Measurements from ENCODE around the gene SQSTM1. TPM values are rescaled to one million over a fixed set of nuclear protein-coding genes. Genes with fewer than 3 reads are reported as not detected.
A peak's percentile ranks its signal among the peaks of the same experiment; 100 is the strongest.

The SQSTM1 gene
- total RNA-seq, 2 experiments from 2014 or later = 58.5 to 81.1 TPM

DNA sequence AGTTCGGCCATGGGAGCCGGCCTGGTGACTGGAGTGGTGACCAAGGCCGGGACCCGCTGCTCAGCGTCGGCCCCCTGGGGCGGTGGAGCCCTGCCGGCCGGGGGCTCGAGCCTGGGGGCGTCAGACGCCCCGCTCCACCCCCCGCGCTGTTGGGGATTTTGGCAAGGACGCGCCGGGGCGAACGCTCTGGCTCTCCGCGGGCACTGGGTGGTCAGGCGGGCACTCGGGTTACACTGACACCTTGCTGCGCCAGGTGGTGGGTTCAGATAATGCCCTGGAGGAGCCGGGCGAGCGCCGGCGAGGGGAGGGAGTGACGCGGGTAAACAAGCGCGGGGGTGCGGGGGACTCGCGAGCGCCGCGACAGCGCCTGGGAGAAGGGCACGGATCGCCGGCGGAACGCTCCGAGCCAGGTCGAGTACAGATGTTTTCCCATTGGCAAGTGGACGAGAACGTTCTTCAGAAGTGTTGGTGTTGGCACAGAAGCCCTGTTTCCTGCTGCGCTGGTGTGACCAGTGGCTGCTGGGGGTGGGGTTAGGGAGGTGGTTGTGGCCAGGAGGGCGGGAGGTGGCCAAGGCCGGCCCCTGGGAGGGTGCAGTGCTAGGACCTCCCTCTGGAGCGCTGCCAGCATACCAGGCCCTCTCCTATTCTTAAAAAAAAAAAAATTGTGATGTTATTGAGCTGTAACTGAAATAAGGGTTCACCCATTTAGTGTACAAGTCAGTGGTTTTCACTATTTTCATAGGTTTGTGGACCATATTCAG is 773 bp downstream of the SQSTM1 start:
- Histone ChIP-seq H3K4me2 (ENCODE audit: low read length) (peak overlapping the region; percentile 95), H3K79me2 (ENCODE audit: insufficient read depth, low read depth, low read length) (peaks cover 22% of the 10 kb centered on the region; the same call in 1 of the 2 replicates), H3K9me2 (ENCODE audit: insufficient read depth, low read length) (no peaks in the 10 kb centered on the region), H3K9me3 (ENCODE audit: low read length) (no peaks in the 10 kb centered on the region), H4K20me1 (ENCODE audit: insufficient read depth, low read length) (peaks cover 4% of the 10 kb centered on the region; the same call in 1 of the 2 replicates), H3K27ac (ENCODE audit: low read depth, low read length, poor library complexity, severe bottlenecking) (peak overlapping the region; percentile 59), H2AFZ (ENCODE audit: low read length) (no peak overlapping the region), H3K4me3 (ENCODE audit: low read depth, low read length, poor library complexity, severe bottlenecking) (peak overlapping the region; percentile 99), H3K4me1 (ENCODE audit: insufficient read depth, low read length, poor library complexity, severe bottlenecking) (peaks cover 32% of the 10 kb centered on the region), H3K36me3 (ENCODE audit: insufficient read depth, low read length) (peaks cover 37% of the 10 kb centered on the region)
- ChIA-PET CTCF (ENCODE audit: unreplicated experiment) (no interaction called here), POLR2A (interaction anchor here (0.5 to 1.3 kb wide), 4 partner anchors 10 to 147 kb away, joined by 4 to 6 read pairs (median 4); no protein-coding TSS in a partner anchor)
- DNase-seq (ENCODE audit: low spot score) = peak; percentile 80
- intact Hi-C loops (cut with micrococcal nuclease; ENCODE audit: unreplicated experiment) = loop anchor here (10.0 kb wide), 1 partner anchor 673 kb away; the partner anchor contains the start of gene CNOT6
- TF ChIP-seq EZH2phosphoT487 (IDR thresholded peaks at IDR 0.05; ENCODE audit: borderline replicate concordance, low read depth, low read length) = no peak
- TF ChIP-seq, protein P1, sequence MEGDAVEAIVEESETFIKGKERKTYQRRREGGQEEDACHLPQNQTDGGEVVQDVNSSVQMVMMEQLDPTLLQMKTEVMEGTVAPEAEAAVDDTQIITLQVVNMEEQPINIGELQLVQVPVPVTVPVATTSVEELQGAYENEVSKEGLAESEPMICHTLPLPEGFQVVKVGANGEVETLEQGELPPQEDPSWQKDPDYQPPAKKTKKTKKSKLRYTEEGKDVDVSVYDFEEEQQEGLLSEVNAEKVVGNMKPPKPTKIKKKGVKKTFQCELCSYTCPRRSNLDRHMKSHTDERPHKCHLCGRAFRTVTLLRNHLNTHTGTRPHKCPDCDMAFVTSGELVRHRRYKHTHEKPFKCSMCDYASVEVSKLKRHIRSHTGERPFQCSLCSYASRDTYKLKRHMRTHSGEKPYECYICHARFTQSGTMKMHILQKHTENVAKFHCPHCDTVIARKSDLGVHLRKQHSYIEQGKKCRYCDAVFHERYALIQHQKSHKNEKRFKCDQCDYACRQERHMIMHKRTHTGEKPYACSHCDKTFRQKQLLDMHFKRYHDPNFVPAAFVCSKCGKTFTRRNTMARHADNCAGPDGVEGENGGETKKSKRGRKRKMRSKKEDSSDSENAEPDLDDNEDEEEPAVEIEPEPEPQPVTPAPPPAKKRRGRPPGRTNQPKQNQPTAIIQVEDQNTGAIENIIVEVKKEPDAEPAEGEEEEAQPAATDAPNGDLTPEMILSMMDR (conservative IDR thresholded peaks at IDR 0.05; ENCODE audit: low read length) = 0 out of 2 replicates have a peak, but pooled peaks have one; percentile 24
- no TSS peak for BruUV-seq (replicated peaks)

DNA sequence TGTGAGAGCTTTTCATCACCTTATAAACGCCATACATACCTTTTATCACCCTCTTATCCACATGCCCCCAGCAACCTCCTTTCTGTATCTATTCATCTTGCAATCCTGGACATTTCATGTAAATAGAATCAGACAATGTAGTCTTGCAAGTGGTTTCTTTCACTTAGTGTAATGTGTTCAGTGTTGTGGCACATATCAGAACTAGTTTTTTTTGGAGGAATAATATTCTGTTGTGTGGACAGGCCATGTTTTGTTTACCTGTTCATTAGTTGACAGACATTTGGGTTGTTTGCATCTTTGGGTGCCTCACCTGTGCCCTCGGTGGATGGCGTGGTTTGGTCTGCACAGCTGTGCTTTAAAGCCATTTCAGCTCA is 1.3 kb downstream of the SQSTM1 start:
- ChIA-PET CTCF (ENCODE audit: unreplicated experiment) (no interaction called here), POLR2A (interaction anchor here (0.8 to 1.3 kb wide), 3 partner anchors 11 to 59 kb away, joined by 4 to 6 read pairs (median 5); no protein-coding TSS in a partner anchor)
- Histone ChIP-seq H4K20me1 (ENCODE audit: insufficient read depth, low read length) (peaks cover 4% of the 10 kb centered on the region; the same call in 1 of the 2 replicates), H2AFZ (ENCODE audit: low read length) (no peak overlapping the region), H3K4me2 (ENCODE audit: low read length) (peak overlapping the region; percentile 95), H3K4me3 (ENCODE audit: low read depth, low read length, poor library complexity, severe bottlenecking) (peak overlapping the region; percentile 99), H3K79me2 (ENCODE audit: insufficient read depth, low read depth, low read length) (peaks cover 22% of the 10 kb centered on the region; the same call in 1 of the 2 replicates), H3K36me3 (ENCODE audit: insufficient read depth, low read length) (peaks cover 43% of the 10 kb centered on the region), H3K4me1 (ENCODE audit: insufficient read depth, low read length, poor library complexity, severe bottlenecking) (peaks cover 32% of the 10 kb centered on the region), H3K27ac (ENCODE audit: low read depth, low read length, poor library complexity, severe bottlenecking) (no peak overlapping the region), H3K9me3 (ENCODE audit: low read length) (no peaks in the 10 kb centered on the region), H3K9me2 (ENCODE audit: insufficient read depth, low read length) (no peaks in the 10 kb centered on the region)
- TF ChIP-seq, protein P1 (conservative IDR thresholded peaks at IDR 0.05; ENCODE audit: low read length) = no peak
- TF ChIP-seq EZH2phosphoT487 (IDR thresholded peaks at IDR 0.05; ENCODE audit: borderline replicate concordance, low read depth, low read length) = no peak
- intact Hi-C loops (cut with micrococcal nuclease; ENCODE audit: unreplicated experiment) = loop anchor here (10.0 kb wide), 1 partner anchor 673 kb away; the partner anchor contains the start of gene CNOT6
- BruUV-seq (replicated peaks) = TSS peak; percentile 75
- no peak for DNase-seq (ENCODE audit: low spot score)

Data from OCI-LY7 (cell line).